GM12878 (cell line): ENCODE data around the gene SCLT1.

Experiments used
- BHLHE40 ChIP-seq, 2 experiments: fragments of 450-650 bp in 1 of 2; IDR thresholded peaks; 2 replicates each; pipeline ENCODE4 v1.6.1; 2011 to 2017; ENCODE audit warnings: low read depth in 2 of 2, borderline replicate concordance in 1 of 2, improper control_type of control experiment in 1 of 2, low read length in 1 of 2, mild to moderate bottlenecking in 1 of 2
- CHD2 ChIP-seq: IDR thresholded peaks from 2 replicates; pipeline ENCODE4 v1.6.1; 2011; ENCODE audit warnings: low read depth, low read length, improper control_type of control experiment, borderline replicate concordance
- EP300 ChIP-seq, 2 experiments: fragments of 150-350 bp in 1 of 2; IDR thresholded peaks; 2 replicates each; pipeline ENCODE4 v1.6.1; 2011 to 2012; ENCODE audit warnings: low read depth in 2 of 2, low read length in 2 of 2, borderline replicate concordance in 1 of 2, improper control_type of control experiment in 1 of 2, inconsistent platforms in 1 of 2; ENCODE audit not compliant: control insufficient read depth in 1 of 2
- ETV6 ChIP-seq, 2 experiments: fragments of 450-650 bp in 1 of 2; IDR thresholded peaks in 1 of 2; conservative IDR thresholded peaks in 1 of 2; 2 replicates each; pipeline ENCODE4 v1.6.1; 2014; ENCODE audit warnings: antibody characterized with exemption in 1 of 2, borderline replicate concordance in 1 of 2, low read depth in 1 of 2, mild to moderate bottlenecking in 1 of 2, moderate library complexity in 1 of 2
- NR2C2 ChIP-seq: IDR thresholded peaks from 2 replicates; pipeline ENCODE4 v1.6.1; 2011; ENCODE audit warnings: borderline replicate concordance, low read depth; ENCODE audit not compliant: control insufficient read depth, insufficient read length
- POLR2A ChIP-seq: IDR thresholded peaks from 2 replicates; pipeline ENCODE4 v1.6.1; 2011; ENCODE audit warnings: low read depth, mild to moderate bottlenecking, low read length
- RFX5 ChIP-seq: IDR thresholded peaks from 2 replicates; pipeline ENCODE4 v1.6.1; 2011; ENCODE audit warnings: low read depth, low read length, improper control_type of control experiment
- TBL1XR1 ChIP-seq: IDR thresholded peaks from 2 replicates; pipeline ENCODE4 v1.6.1; 2012; ENCODE audit warnings: low read depth, low read length, improper control_type of control experiment
- TF ChIP-seq, protein P1 (sequence below): IDR thresholded peaks from 2 replicates; pipeline ENCODE4 v1.6.1; 2011; ENCODE audit warnings: borderline replicate concordance, low read depth, mild to moderate bottlenecking, moderate library complexity, low read length; ENCODE audit not compliant: insufficient read depth, poor library complexity, severe bottlenecking

DNA sequence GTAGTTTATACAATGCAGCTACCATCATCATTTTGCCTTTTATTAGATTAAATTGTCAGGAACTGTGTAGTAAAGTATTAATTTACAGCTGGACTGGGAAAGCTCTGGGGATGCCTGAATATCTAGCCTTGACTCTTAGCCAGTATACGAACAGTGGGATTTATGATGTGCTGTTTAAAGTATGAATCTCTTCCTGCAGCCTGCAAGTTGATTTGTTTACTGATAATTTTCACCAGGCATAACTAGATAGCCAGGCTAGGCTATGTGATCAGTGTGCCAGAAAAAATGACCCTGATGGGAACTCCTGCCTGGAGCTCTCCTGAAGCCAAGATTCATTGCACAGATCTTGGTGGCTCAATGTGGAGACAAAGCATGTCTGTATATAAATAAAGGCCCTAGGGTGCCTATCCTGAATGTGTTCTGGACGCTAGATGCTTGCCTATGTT lies 119.2 kb downstream of the SCLT1 start:
- no peak for TF ChIP-seq CHD2
- no peak for TF ChIP-seq TBL1XR1
- no peak for TF ChIP-seq NR2C2
- TF ChIP-seq BHLHE40 (IDR thresholded peaks at IDR 0.05; ENCODE audit: borderline replicate concordance in 1 of 2, low read depth in 2 of 2, low read length in 1 of 2): no peak
- no peak for TF ChIP-seq POLR2A
- TF ChIP-seq, protein P1, sequence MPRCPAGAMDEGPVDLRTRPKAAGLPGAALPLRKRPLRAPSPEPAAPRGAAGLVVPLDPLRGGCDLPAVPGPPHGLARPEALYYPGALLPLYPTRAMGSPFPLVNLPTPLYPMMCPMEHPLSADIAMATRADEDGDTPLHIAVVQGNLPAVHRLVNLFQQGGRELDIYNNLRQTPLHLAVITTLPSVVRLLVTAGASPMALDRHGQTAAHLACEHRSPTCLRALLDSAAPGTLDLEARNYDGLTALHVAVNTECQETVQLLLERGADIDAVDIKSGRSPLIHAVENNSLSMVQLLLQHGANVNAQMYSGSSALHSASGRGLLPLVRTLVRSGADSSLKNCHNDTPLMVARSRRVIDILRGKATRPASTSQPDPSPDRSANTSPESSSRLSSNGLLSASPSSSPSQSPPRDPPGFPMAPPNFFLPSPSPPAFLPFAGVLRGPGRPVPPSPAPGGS: no peak
- no peak for TF ChIP-seq EP300 (IDR thresholded peaks at IDR 0.05; ENCODE audit: borderline replicate concordance in 1 of 2, control insufficient read depth in 1 of 2, low read depth in 2 of 2, low read length in 2 of 2)
- TF ChIP-seq ETV6 (conservative IDR thresholded peaks at IDR 0.05 in 1 of 2, IDR thresholded peaks at IDR 0.05 in 1 of 2; ENCODE audit: borderline replicate concordance in 1 of 2, low read depth in 1 of 2): no peak
- TF ChIP-seq RFX5: no peak
